Stomach (tissue), 4 donors: ENCODE measurements around the gene DLL4.

Experiments used
- CTCF ChIP-seq, 7 experiments: fragments of 450-650 bp in 4 of 7; fragments of 200-600 bp in 3 of 7; sonication (generic) in 3 of 7; IDR thresholded peaks; one replicate each; pipeline ENCODE4 v1.5.1; 2016 to 2019; ENCODE audit warnings: antibody characterized with exemption in 7 of 7, control low read depth in 2 of 7, mild to moderate bottlenecking in 1 of 7
- EP300 ChIP-seq: sonication (generic); formaldehyde crosslinking; IDR thresholded peaks from one replicate; pipeline ENCODE4 v1.6.1; 2017; ENCODE audit warnings: antibody characterized with exemption
- POLR2A ChIP-seq, 4 donors: fragments of 450-650 bp; IDR thresholded peaks; one replicate each; pipeline ENCODE4 v1.6.1; 2016; ENCODE audit warnings: antibody characterized with exemption in 4 of 4, control low read depth in 2 of 4, mild to moderate bottlenecking in 1 of 4, moderate library complexity in 1 of 4
- POLR2AphosphoS5 ChIP-seq, 3 donors: sonication (generic); formaldehyde crosslinking; IDR thresholded peaks; one replicate each; pipeline ENCODE4 v1.6.1; 2016; ENCODE audit warnings: antibody characterized with exemption in 3 of 3

- TF ChIP-seq CTCF (IDR thresholded peaks at IDR 0.05) (no peak), POLR2A (IDR thresholded peaks at IDR 0.05) (no peak), EP300 (no peak), POLR2AphosphoS5 (IDR thresholded peaks at IDR 0.05) (no peak)
These were observed 3.7 kb upstream of the DLL4 start for GRCh38 chr15:40925495-40925862.
